Liver (tissue), 9 donors: ENCODE measurements around the gene SPC24. TPM values are rescaled to one million over a fixed set of nuclear protein-coding genes. Genes with fewer than 3 reads are reported as not detected.

Experiments used
- DNase-seq: peaks from one replicate; pipeline ENCODE4 v3.0.0-alpha.2; 2017; ENCODE audit warnings: low spot score
- H3K27ac ChIP-seq, 2 donors: one replicate each; pipeline ENCODE4 v1.7.0; 2013; ENCODE audit warnings: inconsistent platforms in 2 of 2, low read length in 2 of 2, control low read depth in 1 of 2, low read depth in 1 of 2, mild to moderate bottlenecking in 1 of 2
- H3K27me3 ChIP-seq, 4 donors: one replicate each; pipeline versions ENCODE4 v1.6.1 to v1.7.0; 2013; ENCODE audit warnings: low read length in 3 of 4, inconsistent platforms in 1 of 4, mild to moderate bottlenecking in 1 of 4, moderate library complexity in 1 of 4; ENCODE audit not compliant: control insufficient read depth in 4 of 4, insufficient read depth in 4 of 4
- H3K36me3 ChIP-seq, 4 donors: one replicate each; pipeline versions ENCODE4 v1.6.1 to v1.7.0; 2013; ENCODE audit warnings: low read length in 3 of 4, mild to moderate bottlenecking in 3 of 4, low read depth in 1 of 4, moderate library complexity in 1 of 4; ENCODE audit not compliant: control insufficient read depth in 4 of 4, insufficient read depth in 3 of 4
- H3K4me1 ChIP-seq, 4 donors: one replicate each; pipeline versions ENCODE4 v1.6.1 to v1.7.0; 2013; ENCODE audit warnings: low read length in 3 of 4, mild to moderate bottlenecking in 3 of 4, moderate library complexity in 1 of 4; ENCODE audit not compliant: control insufficient read depth in 4 of 4, insufficient read depth in 4 of 4
- H3K4me3 ChIP-seq, 3 donors: one replicate each; pipeline versions ENCODE4 v1.6.1 to v1.7.0; 2013; ENCODE audit warnings: low read length in 3 of 3, control low read depth in 1 of 3, low read depth in 1 of 3, mild to moderate bottlenecking in 1 of 3
- H3K9ac ChIP-seq, 2 donors: one replicate each; pipeline ENCODE4 v1.7.0; 2013; ENCODE audit warnings: low read length in 2 of 2, mild to moderate bottlenecking in 2 of 2, moderate library complexity in 2 of 2, control low read depth in 1 of 2, low read depth in 1 of 2
- H3K9me3 ChIP-seq, 4 donors: one replicate each; pipeline versions ENCODE4 v1.6.1 to v1.7.0; 2013; ENCODE audit warnings: low read length in 3 of 4; ENCODE audit not compliant: control insufficient read depth in 4 of 4
- ATF3 ChIP-seq: IDR thresholded peaks from 2 replicates; pipeline ENCODE4 v1.6.1; 2016; ENCODE audit warnings: antibody characterized with exemption
- EGR1 ChIP-seq, 2 donors: IDR thresholded peaks; 2 replicates each; pipeline ENCODE4 v1.6.1; 2016 to 2018; ENCODE audit warnings: antibody characterized with exemption in 2 of 2, low read depth in 2 of 2
- FOXA2 ChIP-seq: IDR thresholded peaks from 2 replicates; pipeline ENCODE4 v1.6.1; 2016; ENCODE audit warnings: antibody characterized with exemption
- HNF4A ChIP-seq, 2 donors: conservative IDR thresholded peaks; 2 replicates each; pipeline ENCODE4 v1.6.1; 2016; ENCODE audit warnings: antibody characterized with exemption in 2 of 2, mild to moderate bottlenecking in 2 of 2
- JUND ChIP-seq, 2 donors: IDR thresholded peaks; 2 replicates each; pipeline ENCODE4 v1.6.1; 2016; ENCODE audit warnings: antibody characterized with exemption in 2 of 2
- MAX ChIP-seq: IDR thresholded peaks from 2 replicates; pipeline ENCODE4 v1.6.1; 2016; ENCODE audit warnings: antibody characterized with exemption
- RAD21 ChIP-seq, 2 donors: IDR thresholded peaks; 2 replicates each; pipeline ENCODE4 v1.6.1; 2016; ENCODE audit warnings: antibody characterized with exemption in 2 of 2, mild to moderate bottlenecking in 2 of 2
- REST ChIP-seq: IDR thresholded peaks from 2 replicates; pipeline ENCODE4 v1.6.1; 2016; ENCODE audit warnings: antibody characterized with exemption, mild to moderate bottlenecking
- RXRA ChIP-seq, 2 donors: IDR thresholded peaks; 2 replicates each; pipeline ENCODE4 v1.6.1; 2017 to 2018; ENCODE audit warnings: antibody characterized with exemption in 2 of 2, mild to moderate bottlenecking in 1 of 2
- SP1 ChIP-seq: IDR thresholded peaks from 2 replicates; pipeline ENCODE4 v1.6.1; 2018; ENCODE audit warnings: antibody characterized with exemption, mild to moderate bottlenecking
- TAF1 ChIP-seq: conservative IDR thresholded peaks from 2 replicates; pipeline ENCODE4 v1.6.1; 2016; ENCODE audit warnings: antibody characterized with exemption, mild to moderate bottlenecking
- YY1 ChIP-seq: IDR thresholded peaks from 2 replicates; pipeline ENCODE4 v1.6.1; 2016; ENCODE audit warnings: antibody characterized with exemption, mild to moderate bottlenecking
- ZBTB33 ChIP-seq: IDR thresholded peaks from 2 replicates; pipeline ENCODE4 v1.6.1; 2016; ENCODE audit warnings: antibody characterized with exemption
- WGBS: extraction: QIAGEN DNeasy Blood & Tissue Kit; methylation state at CpG from one replicate; pipeline ENCODE4 v1.1.7; 2013; 5-methylcytosine and 5-hydroxymethylcytosine counted together
- polyA plus RNA-seq, 2 donors: library from polyadenylated mRNA; stranded (reverse) in 1 of 2; unstranded in 1 of 2; fragments of 200-250 nt in 1 of 2; fragments of >200 nt in 1 of 2; fragmentation: Nextera tagmentation in 1 of 2; extraction: Ambion mirVana in 1 of 2; gene quantifications; one replicate each; pipeline versions ENCODE4 v1.2.1 to v1.2.3, GENCODE V29; 2013 to 2015
- total RNA-seq, 2 donors: library from RNA; depleted of rRNA; stranded (reverse); fragments of >200 nt; gene quantifications; one replicate each; pipeline ENCODE4 v1.2.3, GENCODE V29; 2014
- donor health status: healthy.
- donor health status: healthy.
- donor health status: healthy.
- donor health status: healthy.
- donor health status: healthy.

SPC24 gene
- total RNA-seq: 10 to 100 TPM in 1 of 2 donors, under 1 TPM in 1; 0.42 to 72.5 TPM
- 1 to 10 TPM; 1.2 to 1.4 TPM for polyA plus RNA-seq

DNA sequence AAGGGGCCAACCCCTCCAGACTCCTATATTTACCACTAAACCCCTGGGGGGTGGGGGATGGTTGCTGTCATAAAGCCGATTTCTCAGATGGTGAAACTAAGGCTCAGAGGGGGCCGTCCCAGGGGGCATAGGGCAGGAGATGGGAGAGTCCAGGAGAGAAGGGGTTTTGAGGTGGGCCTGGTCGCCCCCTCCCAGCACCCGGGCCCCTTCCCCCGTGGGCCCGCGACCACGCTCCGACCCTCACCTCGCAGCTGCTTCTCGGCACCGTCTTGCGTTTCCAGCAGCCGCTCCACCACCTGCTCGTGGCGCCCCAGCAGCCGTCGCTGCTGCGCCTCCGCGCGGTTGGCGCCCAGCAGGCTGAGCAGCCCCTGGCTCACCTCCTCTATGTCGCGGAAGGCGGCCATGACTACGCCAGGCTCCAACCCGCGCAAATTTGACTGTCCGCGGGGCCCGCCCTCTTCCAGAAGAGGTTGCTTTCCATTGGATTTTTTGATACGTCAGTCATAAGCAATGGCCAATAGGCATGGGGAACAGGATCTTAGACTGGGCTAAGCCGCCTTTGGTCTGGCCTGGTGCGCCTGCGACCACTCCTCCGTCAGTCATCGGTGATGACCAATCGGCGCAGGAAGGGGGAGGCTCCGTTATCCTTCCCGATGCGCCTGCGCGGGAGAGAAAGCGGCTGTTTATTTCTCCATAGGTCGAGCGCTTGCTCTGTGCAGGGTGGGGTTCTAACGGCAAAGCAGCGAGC, at the start of gene SPC24:
SPC24 (minus strand) TSS at position 410 of the 748 bp plus-strand sequence; CDS start at position 404, 6 bp downstream.
- H3K4me1 ChIP-seq: peaks cover 9 to 53% (median 33%) of the 10 kb centered on the region in 4 donors
- H3K36me3 ChIP-seq: no peaks in the 10 kb centered on the region
- H3K27ac ChIP-seq: peak within 1 kb of the TSS; percentile 19 to 55
- H3K4me3 ChIP-seq: peak within 1 kb of the TSS; percentile 35 to 65 (median 59)
- TF ChIP-seq RAD21 (IDR thresholded peaks at IDR 0.05): no peak
- TF ChIP-seq HNF4A (conservative IDR thresholded peaks at IDR 0.05): no peak
- TF ChIP-seq FOXA2: no peak
- TF ChIP-seq YY1: peak; percentile 94
- no peak for TF ChIP-seq JUND (IDR thresholded peaks at IDR 0.05)
- TF ChIP-seq SP1: peak; percentile 92
- TF ChIP-seq TAF1: no peak
- TF ChIP-seq REST: peak; percentile 17
- peak in 1 of 2 donors; percentile 20 for TF ChIP-seq RXRA (IDR thresholded peaks at IDR 0.05)
- TF ChIP-seq MAX: no peak
- TF ChIP-seq ATF3: no peak
- no peak for TF ChIP-seq EGR1 (IDR thresholded peaks at IDR 0.05; ENCODE audit: low read depth in 2 of 2)
- 4% methylated on average over 50 of the region's 50 CpGs for WGBS
- no peaks in the 10 kb centered on the region for H3K9me3 ChIP-seq
- H3K27me3 ChIP-seq: no peaks in the 10 kb centered on the region
- DNase-seq: peak; percentile 92
- H3K9ac ChIP-seq: no peak within 1 kb of the TSS

GRCh38 chr19:11204943-11205349, 49.4 kb upstream of the SPC24 start:
- H3K27ac ChIP-seq: peak overlapping the region; percentile 2 to 28
- DNase-seq: no peak
- 34% methylated on average over 5 of the region's 5 CpGs for WGBS
- no peak overlapping the region for H3K9ac ChIP-seq
- H3K4me3 ChIP-seq: no peak overlapping the region
- peaks cover 3 to 8% (median 5%) of the 10 kb centered on the region in 4 donors for H3K36me3 ChIP-seq
- H3K27me3 ChIP-seq: no peaks in the 10 kb centered on the region
- TF ChIP-seq EGR1 (IDR thresholded peaks at IDR 0.05; ENCODE audit: low read depth in 2 of 2) (no peak), RAD21 (IDR thresholded peaks at IDR 0.05) (peak in 1 of 2 donors; percentile 56), HNF4A (conservative IDR thresholded peaks at IDR 0.05) (peak in 1 of 2 donors; percentile 7)
- no peaks in the 10 kb centered on the region for H3K9me3 ChIP-seq
- H3K4me1 ChIP-seq: peaks cover 0 to 36% (median 17%) of the 10 kb centered on the region in 4 donors

DNA sequence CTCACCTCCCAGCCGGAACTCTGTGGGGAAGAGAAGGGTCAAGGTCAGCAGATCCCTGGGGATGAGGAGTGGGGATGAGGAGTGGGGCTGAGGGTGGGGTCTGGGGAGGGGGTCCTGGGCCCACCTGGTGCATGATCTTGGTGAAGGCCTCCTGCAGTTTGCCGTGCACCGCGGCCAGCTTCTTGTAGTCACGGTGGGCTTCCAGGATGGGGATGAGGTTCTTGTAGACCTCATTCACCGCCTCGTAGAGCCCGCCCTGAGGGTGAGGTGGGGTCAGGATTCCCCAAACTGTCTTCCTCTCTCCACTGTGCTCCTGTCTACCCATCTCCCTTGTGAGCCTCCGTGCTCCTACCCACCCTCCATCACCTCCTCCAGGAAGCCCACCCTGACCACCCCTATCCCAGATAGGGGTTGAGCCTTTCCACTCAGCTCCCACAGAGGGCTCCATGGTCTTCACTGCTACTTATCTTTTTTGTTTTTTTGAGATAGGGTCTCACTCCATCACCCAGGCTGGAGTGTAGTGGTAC, 48.6 kb upstream of the SPC24 start:
- no peaks in the 10 kb centered on the region for H3K9me3 ChIP-seq
- no peaks in the 10 kb centered on the region for H3K27me3 ChIP-seq
- no peak overlapping the region for H3K4me3 ChIP-seq
- TF ChIP-seq ZBTB33: no peak
- TF ChIP-seq SP1: no peak
- no peak for TF ChIP-seq HNF4A (conservative IDR thresholded peaks at IDR 0.05)
- WGBS: 82% methylated on average over 9 of the region's 9 CpGs
- H3K36me3 ChIP-seq: peaks cover 2 to 5% (median 4%) of the 10 kb centered on the region in 4 donors
- H3K9ac ChIP-seq: no peak overlapping the region
- no peak for DNase-seq
- H3K4me1 ChIP-seq: peaks cover 0 to 41% (median 19%) of the 10 kb centered on the region in 4 donors
- H3K27ac ChIP-seq: peak overlapping the region; percentile 2 to 63
